GM19324 (cell line): ENCODE results near the gene LMNB1.
A peak's percentile ranks its signal among the peaks of the same experiment; 100 is the strongest.
"Not testable (repeated sequence)": the region's sequence is repeated elsewhere in the genome, so short reads cannot be mapped to it uniquely, and the experiment has no call there.

Source experiments
- ATAC-seq: cut with Tn5 transposase; IDR thresholded peaks from one replicate; pipeline ENCODE4 v1.9.1; 2021; ENCODE audit warnings: mild to moderate bottlenecking, moderate library complexity; ENCODE audit not compliant: unreplicated experiment, low FRiP score

The LMNB1 gene, protein sequence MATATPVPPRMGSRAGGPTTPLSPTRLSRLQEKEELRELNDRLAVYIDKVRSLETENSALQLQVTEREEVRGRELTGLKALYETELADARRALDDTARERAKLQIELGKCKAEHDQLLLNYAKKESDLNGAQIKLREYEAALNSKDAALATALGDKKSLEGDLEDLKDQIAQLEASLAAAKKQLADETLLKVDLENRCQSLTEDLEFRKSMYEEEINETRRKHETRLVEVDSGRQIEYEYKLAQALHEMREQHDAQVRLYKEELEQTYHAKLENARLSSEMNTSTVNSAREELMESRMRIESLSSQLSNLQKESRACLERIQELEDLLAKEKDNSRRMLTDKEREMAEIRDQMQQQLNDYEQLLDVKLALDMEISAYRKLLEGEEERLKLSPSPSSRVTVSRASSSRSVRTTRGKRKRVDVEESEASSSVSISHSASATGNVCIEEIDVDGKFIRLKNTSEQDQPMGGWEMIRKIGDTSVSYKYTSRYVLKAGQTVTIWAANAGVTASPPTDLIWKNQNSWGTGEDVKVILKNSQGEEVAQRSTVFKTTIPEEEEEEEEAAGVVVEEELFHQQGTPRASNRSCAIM

GRCh38 chr5:126776499-126777256 lies at the start of gene LMNB1:
Gene LMNB1, plus strand, starts transcription at chr5:126777136. Its CDS starts 373 bp downstream, at chr5:126777509.
- ATAC-seq = peak; percentile 72

DNA sequence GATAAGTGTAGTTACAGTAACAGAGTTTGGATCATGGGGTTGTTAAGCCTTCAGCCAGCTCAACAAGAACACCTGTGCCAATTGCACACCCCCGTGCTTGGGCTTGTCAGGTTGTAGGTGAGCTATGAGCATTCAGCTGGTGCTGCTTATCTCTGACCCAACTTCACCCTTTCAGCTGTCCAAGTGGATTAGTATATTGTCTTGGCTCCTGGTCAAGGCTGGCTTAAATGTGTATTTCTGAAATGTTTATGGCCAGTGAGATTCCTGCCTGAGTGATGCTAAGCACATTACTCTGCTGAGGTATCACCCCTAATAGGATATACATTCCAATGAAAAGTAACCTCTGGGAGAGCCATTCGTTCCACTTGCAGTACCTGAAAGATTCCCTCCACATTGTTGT lies 44.2 kb upstream of the LMNB1 start:
- ATAC-seq = no peak

- not testable (repeated sequence) for ATAC-seq
Measured at GRCh38 chr5:126734573-126734972, 42.4 kb upstream of the LMNB1 start.

- no peak for ATAC-seq
Measured at GRCh38 chr5:126736141-126736540, 40.8 kb upstream of the LMNB1 start.

DNA sequence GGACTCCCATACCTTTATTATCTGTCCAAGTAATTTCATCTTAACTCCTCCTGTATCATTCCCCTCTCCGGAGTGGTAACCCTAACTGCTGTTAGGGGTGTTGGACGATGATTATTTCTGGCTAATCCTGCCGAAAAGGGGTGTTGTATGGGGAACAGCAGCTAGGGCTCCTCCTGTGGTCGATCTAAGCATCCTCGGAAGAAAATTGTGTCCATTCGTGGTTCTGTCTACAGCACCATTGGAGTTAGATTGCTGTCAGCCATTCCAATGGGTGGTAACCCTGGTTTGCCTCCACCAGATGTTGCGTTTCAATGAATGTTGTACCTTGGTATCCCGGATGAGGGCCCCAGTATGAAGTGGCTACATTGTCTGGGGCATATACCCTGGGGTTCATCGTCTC lies 35.6 kb upstream of the LMNB1 start:
- no peak for ATAC-seq

- ATAC-seq = no peak
Measured at GRCh38 chr5:126742425-126742824, 34.5 kb upstream of the LMNB1 start.

- no peak for ATAC-seq
Measured at GRCh38 chr5:126744836-126745235, 32.1 kb upstream of the LMNB1 start.

- no peak for ATAC-seq
Measured at GRCh38 chr5:126745259-126745992, 31.5 kb upstream of the LMNB1 start.

DNA sequence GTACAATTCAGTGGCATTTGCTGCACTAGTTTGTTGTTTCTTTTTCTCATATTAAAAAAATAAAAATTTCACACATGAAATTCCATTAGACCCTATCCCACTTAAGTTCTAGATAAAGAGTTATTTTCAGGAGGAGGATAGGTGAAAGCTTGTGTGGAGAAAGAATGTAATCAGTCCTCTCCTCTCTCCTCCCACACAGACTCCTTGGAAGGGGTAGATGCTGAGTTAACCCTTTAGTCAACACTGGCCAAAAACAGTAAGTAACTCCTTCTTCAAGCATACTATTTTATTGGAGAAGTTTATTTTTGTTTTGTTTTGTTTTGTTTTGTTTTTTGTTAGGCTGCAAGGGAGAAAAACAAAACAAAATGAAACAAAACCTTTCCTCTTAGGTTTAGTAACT lies 30.6 kb upstream of the LMNB1 start:
- ATAC-seq = no peak

DNA sequence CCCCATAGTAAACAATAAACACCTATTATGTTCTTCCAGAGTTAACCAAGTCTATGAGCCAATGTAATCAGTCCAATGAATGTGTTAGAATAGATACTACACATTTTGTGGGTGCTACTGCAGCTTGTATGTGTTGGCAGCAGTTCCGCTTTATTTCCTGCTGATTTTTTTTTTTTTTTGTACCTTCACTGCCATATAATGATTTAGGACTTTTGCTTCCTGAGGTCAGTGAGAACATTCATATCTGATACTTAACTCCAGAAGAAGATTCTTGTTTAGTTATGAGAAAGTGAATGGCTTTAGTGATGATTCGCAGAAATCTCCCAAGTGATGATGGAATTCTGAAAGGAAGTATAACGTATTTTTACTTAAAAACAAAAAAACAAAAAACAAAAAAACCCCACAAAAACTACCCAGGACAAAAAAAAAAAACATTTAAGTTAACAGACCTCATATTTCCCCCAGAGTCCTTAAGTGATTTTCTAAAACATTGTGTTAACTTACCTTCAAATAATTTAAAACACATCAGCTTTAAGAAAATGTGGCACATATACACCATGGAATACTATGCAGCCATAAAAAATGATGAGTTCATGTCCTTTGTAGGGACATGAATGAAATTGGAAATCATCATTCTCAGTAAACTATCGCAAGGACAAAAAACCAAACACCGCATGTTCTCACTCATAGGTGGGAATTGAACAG lies 24.7 kb upstream of the LMNB1 start:
- ATAC-seq = no peak

DNA sequence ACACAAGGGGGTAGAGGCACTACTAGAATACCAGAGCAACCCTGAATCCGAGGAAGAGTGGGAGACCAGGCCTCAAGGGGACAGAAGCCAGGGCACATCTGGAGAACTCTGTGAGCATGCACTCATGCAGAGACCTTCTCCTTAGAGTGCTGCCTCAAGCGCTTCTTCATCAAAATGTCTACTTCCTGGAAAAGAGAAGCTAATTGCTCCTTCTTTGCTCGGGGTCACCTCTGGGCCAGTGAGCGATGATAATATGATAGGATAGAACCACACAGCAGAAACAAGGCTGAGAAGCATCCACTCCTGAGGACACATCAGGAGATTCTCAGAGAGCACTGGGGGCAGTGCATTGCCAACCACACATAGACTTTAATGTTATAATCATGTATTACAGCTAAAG lies 23.7 kb upstream of the LMNB1 start:
- ATAC-seq = no peak

GRCh38 chr5:126754609-126755008 lies 22.3 kb upstream of the LMNB1 start:
- ATAC-seq = no peak

DNA sequence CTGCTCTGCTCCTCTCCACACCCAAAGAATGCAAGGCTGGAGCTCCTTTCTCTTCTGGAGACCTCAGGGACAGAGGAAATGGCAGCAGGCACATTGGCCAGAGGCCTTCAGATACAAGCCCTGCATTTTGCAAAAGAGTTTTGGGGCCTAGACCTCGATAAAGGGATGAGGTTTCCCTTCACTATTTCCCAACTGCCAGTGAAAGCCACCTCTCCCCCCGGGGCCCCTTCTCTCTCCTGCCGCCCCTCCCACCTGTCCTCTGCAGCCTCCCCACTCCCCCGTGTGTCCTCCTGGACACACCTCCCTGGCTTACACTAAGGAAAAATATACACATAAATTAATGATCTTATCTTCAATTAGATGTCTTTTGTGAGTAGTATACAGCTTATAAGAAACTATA lies 21.3 kb upstream of the LMNB1 start:
- ATAC-seq = no peak

GRCh38 chr5:126757713-126758357 lies 19.1 kb upstream of the LMNB1 start:
- ATAC-seq = no peak

DNA sequence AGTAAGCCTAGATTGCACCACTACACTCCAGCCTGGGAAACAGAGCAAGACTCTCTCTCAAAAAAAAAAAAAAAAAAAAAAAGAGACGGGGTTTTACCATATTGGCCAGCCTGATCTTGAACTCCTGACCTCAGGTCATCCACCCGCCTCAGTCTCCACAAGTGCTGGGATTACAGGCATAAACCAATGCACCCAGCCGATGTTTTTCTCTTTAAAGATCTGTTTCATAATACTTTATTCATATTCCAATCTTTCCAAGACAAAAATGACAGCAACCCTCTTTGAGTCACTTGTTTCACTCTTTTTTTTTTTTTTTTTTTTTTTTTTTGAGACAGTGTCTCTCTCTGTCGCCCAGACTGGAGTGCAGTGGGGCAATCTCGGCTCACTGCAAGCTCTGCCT lies 13.6 kb upstream of the LMNB1 start:
- no peak for ATAC-seq

- ATAC-seq = no peak
Measured at GRCh38 chr5:126769703-126770102, 7.2 kb upstream of the LMNB1 start.

- not testable (repeated sequence) for ATAC-seq
Measured at GRCh38 chr5:126773536-126773935, 3.4 kb upstream of the LMNB1 start.

- not testable (repeated sequence) for ATAC-seq
Measured at GRCh38 chr5:126774595-126774994, 2.3 kb upstream of the LMNB1 start.

- peak; percentile 30 for ATAC-seq
Measured at GRCh38 chr5:126777257-126777974, 480 bp downstream of the LMNB1 start.
